Measurements from ENCODE around the gene NAB2. TPM values are rescaled to one million over a fixed set of nuclear protein-coding genes. Genes with fewer than 3 reads are reported as not detected.

NAB2 gene
- total and polyA plus RNA-seq, 10 of the 15 experiments (the other 5 are each of a cell fraction or from before 2014, with no cell fraction given) = 0.35 to 35.2 (median 15.3) TPM

DNA sequence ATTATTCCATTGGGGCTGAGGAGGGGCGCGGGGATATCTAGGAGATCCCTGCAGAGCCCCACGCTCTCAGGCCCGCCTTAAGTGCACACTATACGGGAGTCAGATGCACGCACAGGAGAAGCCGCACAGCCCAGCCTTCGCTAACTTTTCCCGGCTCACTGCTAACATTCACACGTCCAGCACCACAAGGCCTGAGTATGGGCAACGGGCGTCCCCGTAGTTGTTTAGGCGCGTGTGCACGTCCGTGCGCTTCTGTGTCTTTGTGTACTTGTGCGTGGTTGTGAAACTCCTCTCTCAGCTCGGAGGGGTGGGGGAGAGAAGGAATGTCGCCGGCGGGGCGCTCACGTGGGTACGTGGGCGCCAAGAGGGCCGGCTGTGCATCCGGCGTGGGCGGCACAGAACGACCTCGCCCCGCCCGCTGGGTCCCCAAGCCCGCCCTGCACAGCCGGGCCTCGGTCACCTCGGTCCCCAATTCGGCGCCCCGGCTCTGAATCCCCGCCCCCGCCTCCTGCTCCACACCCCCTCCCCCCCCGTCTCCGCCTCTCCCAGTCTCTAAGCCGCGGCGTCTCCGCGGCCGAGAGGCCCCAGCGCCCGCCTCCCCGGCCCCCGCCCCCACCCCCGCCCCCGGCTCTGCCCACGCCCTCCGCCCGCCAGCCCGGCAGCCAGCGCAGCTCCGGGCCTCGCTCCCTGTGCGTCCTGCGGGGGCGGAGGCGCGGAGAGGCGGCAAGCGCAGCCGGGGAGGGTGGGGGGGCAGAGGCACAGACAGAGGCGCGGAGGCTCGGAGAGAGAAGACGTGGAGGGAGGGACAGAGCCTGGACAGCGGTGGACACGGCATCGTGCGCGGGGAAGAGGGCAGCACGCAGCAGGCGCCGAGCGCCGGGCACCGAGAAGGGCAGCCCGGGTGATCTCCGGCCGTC, at the start of gene NAB2 (continued):
- no peak for TF ChIP-seq SUPT20H (IDR thresholded peaks at IDR 0.05; ENCODE audit: borderline replicate concordance, control insufficient read depth, low read depth, low read length)
- peak; percentile 19; the same call in 1 of the 2 replicates for TF ChIP-seq PAX5 (IDR thresholded peaks at IDR 0.05; ENCODE audit: borderline replicate concordance, low read depth, low read length)
- no peak for TF ChIP-seq BRCA1 (IDR thresholded peaks at IDR 0.05; ENCODE audit: low read depth, low read length)
- peak; percentile 57 for TF ChIP-seq HDAC6 (IDR thresholded peaks at IDR 0.05; ENCODE audit: unreplicated experiment)
- TF ChIP-seq EP300 (IDR thresholded peaks at IDR 0.05; ENCODE audit: borderline replicate concordance in 1 of 2, control insufficient read depth in 1 of 2, low read depth in 2 of 2, low read length in 2 of 2) = 0 out of 4 replicates have a peak, but pooled peaks of 1 of the 2 experiments have one; percentile 48
- peak; percentile 70; the same call in 1 of the 2 replicates for TF ChIP-seq SMARCA5 (IDR thresholded peaks at IDR 0.05)
- TF ChIP-seq, protein P1, sequence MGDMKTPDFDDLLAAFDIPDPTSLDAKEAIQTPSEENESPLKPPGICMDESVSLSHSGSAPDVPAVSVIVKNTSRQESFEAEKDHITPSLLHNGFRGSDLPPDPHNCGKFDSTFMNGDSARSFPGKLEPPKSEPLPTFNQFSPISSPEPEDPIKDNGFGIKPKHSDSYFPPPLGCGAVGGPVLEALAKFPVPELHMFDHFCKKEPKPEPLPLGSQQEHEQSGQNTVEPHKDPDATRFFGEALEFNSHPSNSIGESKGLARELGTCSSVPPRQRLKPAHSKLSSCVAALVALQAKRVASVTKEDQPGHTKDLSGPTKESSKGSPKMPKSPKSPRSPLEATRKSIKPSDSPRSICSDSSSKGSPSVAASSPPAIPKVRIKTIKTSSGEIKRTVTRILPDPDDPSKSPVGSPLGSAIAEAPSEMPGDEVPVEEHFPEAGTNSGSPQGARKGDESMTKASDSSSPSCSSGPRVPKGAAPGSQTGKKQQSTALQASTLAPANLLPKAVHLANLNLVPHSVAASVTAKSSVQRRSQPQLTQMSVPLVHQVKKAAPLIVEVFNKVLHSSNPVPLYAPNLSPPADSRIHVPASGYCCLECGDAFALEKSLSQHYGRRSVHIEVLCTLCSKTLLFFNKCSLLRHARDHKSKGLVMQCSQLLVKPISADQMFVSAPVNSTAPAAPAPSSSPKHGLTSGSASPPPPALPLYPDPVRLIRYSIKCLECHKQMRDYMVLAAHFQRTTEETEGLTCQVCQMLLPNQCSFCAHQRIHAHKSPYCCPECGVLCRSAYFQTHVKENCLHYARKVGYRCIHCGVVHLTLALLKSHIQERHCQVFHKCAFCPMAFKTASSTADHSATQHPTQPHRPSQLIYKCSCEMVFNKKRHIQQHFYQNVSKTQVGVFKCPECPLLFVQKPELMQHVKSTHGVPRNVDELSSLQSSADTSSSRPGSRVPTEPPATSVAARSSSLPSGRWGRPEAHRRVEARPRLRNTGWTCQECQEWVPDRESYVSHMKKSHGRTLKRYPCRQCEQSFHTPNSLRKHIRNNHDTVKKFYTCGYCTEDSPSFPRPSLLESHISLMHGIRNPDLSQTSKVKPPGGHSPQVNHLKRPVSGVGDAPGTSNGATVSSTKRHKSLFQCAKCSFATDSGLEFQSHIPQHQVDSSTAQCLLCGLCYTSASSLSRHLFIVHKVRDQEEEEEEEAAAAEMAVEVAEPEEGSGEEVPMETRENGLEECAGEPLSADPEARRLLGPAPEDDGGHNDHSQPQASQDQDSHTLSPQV (IDR thresholded peaks at IDR 0.05) = no peak
- TF ChIP-seq YBX1 (IDR thresholded peaks at IDR 0.05) = no peak
- peak; percentile 73 for TF ChIP-seq RAD51 (IDR thresholded peaks at IDR 0.05)
- no peak for TF ChIP-seq RCOR1 (conservative IDR thresholded peaks at IDR 0.05; ENCODE audit: low read depth, low read length)
- TF ChIP-seq ESRRA (IDR thresholded peaks at IDR 0.05; ENCODE audit: low read length) = no peak
- no peak for TF ChIP-seq RFX5 (IDR thresholded peaks at IDR 0.05; ENCODE audit: low read depth, low read length)
- no peak for TF ChIP-seq SUZ12 (IDR thresholded peaks at IDR 0.05; ENCODE audit: unreplicated experiment)
- TF ChIP-seq TBL1XR1 (IDR thresholded peaks at IDR 0.05; ENCODE audit: low read depth, low read length) = no peak
- TF ChIP-seq NR2C2 (IDR thresholded peaks at IDR 0.05; ENCODE audit: borderline replicate concordance, control insufficient read depth, insufficient read length, low read depth) = no peak
- no peak for TF ChIP-seq ETV6 (conservative IDR thresholded peaks at IDR 0.05 in 1 of 2, IDR thresholded peaks at IDR 0.05 in 1 of 2; ENCODE audit: borderline replicate concordance in 1 of 2, low read depth in 1 of 2)
- TF ChIP-seq JUND (IDR thresholded peaks at IDR 0.05; ENCODE audit: low read depth, low read length) = no peak
- TF ChIP-seq CHD1 (IDR thresholded peaks at IDR 0.05; ENCODE audit: low read depth, low read length) = no peak; the same call in 1 of the 2 replicates
- TF ChIP-seq, protein P2, sequence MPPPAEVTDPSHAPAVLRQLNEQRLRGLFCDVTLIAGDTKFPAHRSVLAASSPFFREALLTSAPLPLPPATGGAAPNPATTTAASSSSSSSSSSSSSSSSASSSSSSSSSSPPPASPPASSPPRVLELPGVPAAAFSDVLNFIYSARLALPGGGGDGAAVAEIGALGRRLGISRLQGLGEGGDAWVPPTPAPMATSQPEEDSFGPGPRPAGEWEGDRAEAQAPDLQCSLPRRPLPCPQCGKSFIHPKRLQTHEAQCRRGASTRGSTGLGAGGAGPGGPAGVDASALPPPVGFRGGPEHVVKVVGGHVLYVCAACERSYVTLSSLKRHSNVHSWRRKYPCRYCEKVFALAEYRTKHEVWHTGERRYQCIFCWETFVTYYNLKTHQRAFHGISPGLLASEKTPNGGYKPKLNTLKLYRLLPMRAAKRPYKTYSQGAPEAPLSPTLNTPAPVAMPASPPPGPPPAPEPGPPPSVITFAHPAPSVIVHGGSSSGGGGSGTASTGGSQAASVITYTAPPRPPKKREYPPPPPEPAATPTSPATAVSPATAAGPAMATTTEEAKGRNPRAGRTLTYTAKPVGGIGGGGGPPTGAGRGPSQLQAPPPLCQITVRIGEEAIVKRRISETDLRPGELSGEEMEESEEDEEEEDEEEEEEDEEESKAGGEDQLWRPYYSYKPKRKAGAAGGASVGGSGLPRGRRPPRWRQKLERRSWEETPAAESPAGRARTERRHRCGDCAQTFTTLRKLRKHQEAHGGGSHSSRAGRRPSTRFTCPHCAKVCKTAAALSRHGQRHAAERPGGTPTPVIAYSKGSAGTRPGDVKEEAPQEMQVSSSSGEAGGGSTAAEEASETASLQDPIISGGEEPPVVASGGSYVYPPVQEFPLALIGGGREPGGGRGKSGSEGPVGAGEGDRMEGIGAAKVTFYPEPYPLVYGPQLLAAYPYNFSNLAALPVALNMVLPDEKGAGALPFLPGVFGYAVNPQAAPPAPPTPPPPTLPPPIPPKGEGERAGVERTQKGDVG (CRISPR knock-in tag; IDR thresholded peaks at IDR 0.05) = peak; percentile 73
- TF ChIP-seq ZZZ3 (IDR thresholded peaks at IDR 0.05; ENCODE audit: control insufficient read depth, insufficient read length, low read depth) = no peak
- TF ChIP-seq CBX3 (IDR thresholded peaks at IDR 0.05; ENCODE audit: borderline replicate concordance, low read depth) = no peak
- no peak; the same call in none of the 2 replicates for TF ChIP-seq EED (IDR thresholded peaks at IDR 0.05; ENCODE audit: low read depth)
- no peak for TF ChIP-seq KDM1A (IDR thresholded peaks at IDR 0.05; ENCODE audit: borderline replicate concordance)
